NCI-H2196 (cell line): ENCODE data around the gene SPATC1L.

ENCODE experiments used
- DNase-seq: peaks from one replicate; lab custom pipeline; 2025; ENCODE audit not compliant: unreplicated experiment; lab: John Stamatoyannopoulos, UW

SPATC1L gene

DNA sequence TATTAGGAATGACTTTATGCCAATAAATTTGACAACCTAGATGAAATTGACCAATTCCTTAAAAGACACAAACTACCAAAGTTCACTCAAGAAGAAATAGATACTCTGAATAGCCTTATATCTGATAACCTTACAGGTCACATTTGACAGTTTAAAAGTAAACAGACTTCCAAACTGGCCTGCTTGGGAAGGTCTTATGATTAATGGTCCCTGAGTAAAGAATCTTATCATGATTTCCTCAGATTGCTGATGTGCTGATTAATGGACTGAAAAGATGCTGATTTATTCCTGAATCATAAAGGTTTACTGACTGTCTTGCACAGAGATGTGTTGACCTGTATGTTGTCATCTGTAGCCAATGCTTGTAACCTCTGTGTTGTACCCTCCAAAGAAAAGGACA is 19.2 kb downstream of the SPATC1L start:
- DNase-seq, result no peak

- no peak for DNase-seq
These were observed 20.9 kb downstream of the SPATC1L start for GRCh38 chr21:46163380-46163779.

DNA sequence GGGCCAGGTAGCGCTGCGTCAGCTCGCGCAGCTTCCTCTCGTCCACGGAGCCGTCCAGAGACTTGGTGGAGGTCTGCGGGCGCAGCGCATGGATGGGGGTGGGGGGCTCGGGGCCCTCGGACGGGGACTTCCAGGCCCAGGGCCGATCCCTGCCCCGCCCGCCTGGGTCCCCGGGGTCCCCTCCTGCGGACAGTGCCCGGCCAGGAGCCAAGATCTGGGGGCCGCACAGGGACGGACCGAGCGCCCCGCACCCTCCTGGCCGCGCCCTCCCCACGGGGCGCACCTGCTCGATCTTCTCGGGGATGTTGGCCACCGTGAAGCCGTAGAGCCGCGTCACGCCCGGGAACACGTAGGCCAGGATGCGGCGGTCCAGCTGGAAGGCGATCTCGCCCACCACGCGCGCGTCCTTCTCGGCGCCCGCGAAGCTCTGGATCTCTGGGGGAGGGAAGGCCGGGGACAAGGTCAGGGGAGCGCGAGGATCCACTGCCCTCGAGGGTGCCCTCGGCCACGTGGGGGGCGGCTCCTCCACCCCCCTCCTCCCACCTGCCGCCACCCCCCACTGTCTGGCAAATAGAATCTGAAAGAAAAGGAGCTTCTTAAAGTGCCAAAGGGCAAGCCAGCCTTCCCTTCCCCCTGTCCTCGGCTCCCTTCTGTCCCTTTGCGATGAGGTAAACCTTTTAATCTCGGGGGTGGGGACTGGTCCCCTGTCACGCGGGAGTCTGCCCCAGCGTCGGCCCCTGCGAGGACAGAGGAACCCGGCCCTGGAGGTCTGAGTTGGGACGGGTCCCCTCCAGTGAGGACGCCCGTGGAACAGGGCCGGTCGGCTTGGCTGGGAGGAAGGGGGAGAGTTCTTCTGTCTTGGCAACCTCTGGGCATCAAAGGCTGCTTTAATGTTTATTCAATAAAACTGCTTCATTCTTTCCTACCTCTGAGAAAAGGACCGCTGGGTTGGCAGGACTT is 22.3 kb downstream of the SPATC1L start:
- no peak for DNase-seq

- no peak for DNase-seq
These were observed 23.2 kb downstream of the SPATC1L start for GRCh38 chr21:46160907-46161632.

DNA sequence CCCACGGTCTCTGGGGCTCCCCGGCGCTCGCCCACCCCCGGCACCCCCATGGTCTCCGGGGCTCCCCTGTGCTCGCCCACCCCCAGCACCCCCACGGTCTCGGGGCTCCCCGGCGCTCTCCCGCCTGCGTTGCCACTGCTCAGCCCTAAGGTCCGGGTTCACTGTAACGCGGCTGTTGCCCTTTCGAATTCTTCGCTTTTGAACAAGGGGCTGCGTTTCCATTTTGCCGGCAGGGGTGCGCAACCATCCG is 23.7 kb downstream of the SPATC1L start:
- DNase-seq, result no peak

- no peak for DNase-seq
These were observed 24.2 kb downstream of the SPATC1L start for GRCh38 chr21:46159841-46160656.

DNA sequence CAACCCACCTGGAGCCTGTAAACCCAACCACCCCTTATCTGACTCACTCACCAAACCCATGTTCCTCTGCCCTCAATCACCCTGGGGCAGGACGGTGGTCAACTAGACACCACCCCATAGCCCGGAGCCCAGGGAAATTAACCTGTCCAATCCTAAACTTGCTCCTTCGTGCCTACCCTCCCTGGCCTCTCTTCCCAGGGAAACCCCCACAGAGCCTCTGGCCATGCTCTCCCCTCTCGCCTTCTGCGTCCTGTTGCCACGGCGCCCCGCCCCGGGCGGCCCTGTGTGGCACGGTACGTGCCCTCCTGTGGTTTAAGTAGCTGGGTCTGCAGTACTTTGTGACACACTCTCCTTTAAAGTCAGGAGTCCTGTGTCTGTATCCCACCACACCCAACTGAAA is 24.9 kb downstream of the SPATC1L start:
- DNase-seq, result no peak

DNA sequence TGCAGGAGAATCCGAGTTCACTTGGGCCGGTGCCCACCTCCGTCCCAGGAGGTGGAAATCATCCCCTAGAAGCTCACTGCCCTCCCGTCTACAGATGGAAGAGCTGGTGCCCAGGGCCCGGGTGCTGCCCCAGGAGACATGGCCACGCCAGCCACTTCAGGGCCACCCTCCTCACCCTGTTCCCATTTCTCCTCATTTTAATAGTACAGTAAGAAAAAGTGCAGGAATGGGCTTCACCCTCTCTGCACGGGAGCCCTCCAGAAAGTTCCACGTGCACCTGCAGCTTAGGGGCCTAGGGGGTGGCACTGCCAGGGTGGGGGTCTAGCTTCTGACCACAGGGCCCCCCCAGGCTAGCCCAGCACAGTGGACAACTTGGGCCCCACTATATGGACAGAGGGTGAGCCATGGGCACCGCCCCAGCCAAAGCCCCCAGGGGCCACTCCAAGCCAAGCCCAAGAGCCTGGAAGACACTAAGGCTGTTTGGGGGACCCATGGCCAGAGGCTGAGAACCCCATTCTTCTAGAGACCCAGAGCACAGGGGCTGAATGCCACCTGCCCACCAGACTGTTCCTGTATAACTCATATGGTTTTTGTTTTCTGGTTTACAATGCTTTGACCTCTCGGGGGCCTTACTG is 25.5 kb downstream of the SPATC1L start:
- DNase-seq, result no peak

- DNase-seq, result no peak
These were observed 26.2 kb downstream of the SPATC1L start for GRCh38 chr21:46157987-46158451.

- no peak for DNase-seq
These were observed 26.8 kb downstream of the SPATC1L start for GRCh38 chr21:46157396-46157986.

DNA sequence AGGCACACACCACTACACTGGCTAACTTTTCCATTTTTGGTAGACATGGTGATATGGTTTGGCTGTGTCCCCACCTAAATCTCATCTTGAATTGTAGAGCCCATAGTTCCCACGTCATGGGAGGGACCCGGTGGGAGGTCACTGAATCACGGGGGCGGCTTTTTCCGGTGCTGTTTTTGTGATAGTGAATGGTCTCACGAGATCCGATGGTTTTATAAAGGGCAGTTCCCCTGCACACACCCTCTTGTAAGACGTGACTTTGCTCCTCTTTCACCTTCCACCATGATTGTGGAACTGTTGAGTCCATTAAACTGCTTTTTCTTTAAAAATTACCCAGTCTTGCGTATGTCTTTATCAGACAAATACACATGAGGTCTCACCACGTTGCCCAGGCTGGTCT is 27.6 kb downstream of the SPATC1L start:
- no peak for DNase-seq

GRCh38 chr21:46156378-46156645 is 27.9 kb downstream of the SPATC1L start:
- no peak for DNase-seq

- no peak for DNase-seq
These were observed 28.5 kb downstream of the SPATC1L start, which contains the start of gene FTCD for GRCh38 chr21:46155514-46156377. Gene FTCD, minus strand, starts transcription at chr21:46155579. Its CDS starts 56 bp downstream, at chr21:46155523.

DNA sequence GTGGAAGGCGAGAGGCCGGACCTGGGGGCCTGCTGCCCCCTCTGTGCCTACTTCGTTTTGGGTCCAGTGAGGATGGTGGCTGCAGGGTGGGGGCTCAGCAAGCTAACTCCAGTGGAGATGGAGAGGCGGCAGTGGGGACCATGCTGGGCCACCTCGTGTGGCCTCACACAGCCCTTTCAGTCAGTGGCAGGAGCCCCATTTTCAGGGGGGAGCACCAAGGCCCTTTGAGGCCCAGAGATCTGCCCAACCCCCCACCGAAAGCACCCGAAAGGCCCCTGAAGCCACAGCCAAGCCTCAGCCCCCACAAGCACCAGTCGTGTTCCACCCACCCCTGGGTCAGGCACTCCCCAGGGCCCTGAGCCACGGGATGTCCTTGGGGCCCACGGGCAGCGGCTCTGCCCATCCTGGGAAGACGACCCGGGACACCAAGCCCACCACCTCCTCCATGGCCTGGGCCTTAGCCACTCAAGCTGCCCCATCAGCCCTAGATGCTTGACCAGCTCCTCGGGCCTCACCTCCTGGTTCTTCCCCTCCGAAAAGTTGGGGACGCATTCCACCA is 29.2 kb downstream of the SPATC1L start:
- no peak for DNase-seq

- DNase-seq, result no peak
These were observed 29.9 kb downstream of the SPATC1L start for GRCh38 chr21:46154155-46154954.

- no peak for DNase-seq
These were observed 30.8 kb downstream of the SPATC1L start for GRCh38 chr21:46153247-46154154.

GRCh38 chr21:46152927-46153246 is 31.4 kb downstream of the SPATC1L start:
- DNase-seq, result no peak
